Duodenal mucosa (tissue), 2 donors: ENCODE data around the gene POLR1H.

Source experiments
- H3K27ac ChIP-seq: one replicate; pipeline ENCODE4 v1.7.0; 2013; ENCODE audit warnings: low read depth, low read length
- H3K27me3 ChIP-seq, 2 donors: one replicate each; pipeline ENCODE4 v1.7.0; 2013; ENCODE audit warnings: low read length in 2 of 2, control low read depth in 1 of 2; ENCODE audit not compliant: insufficient read depth in 2 of 2, control insufficient read depth in 1 of 2
- H3K36me3 ChIP-seq, 2 donors: one replicate each; pipeline ENCODE4 v1.7.0; 2013; ENCODE audit warnings: low read length in 2 of 2, control low read depth in 1 of 2; ENCODE audit not compliant: insufficient read depth in 2 of 2, control insufficient read depth in 1 of 2
- H3K4me1 ChIP-seq, 2 donors: one replicate each; pipeline ENCODE4 v1.7.0; 2013; ENCODE audit warnings: low read length in 2 of 2, control low read depth in 1 of 2; ENCODE audit not compliant: insufficient read depth in 2 of 2, control insufficient read depth in 1 of 2
- H3K4me3 ChIP-seq, 2 donors: one replicate each; pipeline ENCODE4 v1.7.0; 2013; ENCODE audit warnings: low read length in 2 of 2, low read depth in 1 of 2
- H3K9ac ChIP-seq, 2 donors: one replicate each; pipeline ENCODE4 v1.7.0; 2013; ENCODE audit warnings: low read length in 2 of 2, low read depth in 1 of 2
- H3K9me3 ChIP-seq, 2 donors: one replicate each; pipeline ENCODE4 v1.7.0; 2013; ENCODE audit warnings: low read length in 2 of 2, control low read depth in 1 of 2; ENCODE audit not compliant: control insufficient read depth in 1 of 2

POLR1H gene

DNA sequence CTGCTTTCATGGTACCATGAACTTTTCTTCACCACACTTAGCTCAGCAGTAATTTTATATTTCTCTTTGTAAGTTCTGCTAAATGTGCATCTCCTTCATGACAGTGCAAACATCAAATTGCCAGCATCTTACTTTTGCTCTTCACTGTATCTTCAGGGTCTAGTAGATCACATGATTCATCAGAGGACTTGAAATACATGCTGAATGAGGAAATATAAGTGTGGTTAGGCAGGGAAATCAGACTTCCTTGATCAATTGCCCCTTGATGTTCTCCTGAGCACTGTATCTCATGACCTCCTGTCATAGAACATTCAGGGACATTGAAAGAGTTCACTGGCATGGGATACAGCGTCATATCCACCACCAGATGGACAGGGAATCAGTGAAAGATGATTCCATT is 25.3 kb upstream of the POLR1H start:
- H3K36me3 ChIP-seq = peaks cover 0 to 3% of the 10 kb centered on the region in 2 donors
- no peak overlapping the region for H3K27ac ChIP-seq
- H3K9ac ChIP-seq = no peak overlapping the region
- no peaks in the 10 kb centered on the region for H3K4me1 ChIP-seq
- no peaks in the 10 kb centered on the region for H3K9me3 ChIP-seq
- H3K27me3 ChIP-seq = no peaks in the 10 kb centered on the region
- H3K4me3 ChIP-seq = no peak overlapping the region

DNA sequence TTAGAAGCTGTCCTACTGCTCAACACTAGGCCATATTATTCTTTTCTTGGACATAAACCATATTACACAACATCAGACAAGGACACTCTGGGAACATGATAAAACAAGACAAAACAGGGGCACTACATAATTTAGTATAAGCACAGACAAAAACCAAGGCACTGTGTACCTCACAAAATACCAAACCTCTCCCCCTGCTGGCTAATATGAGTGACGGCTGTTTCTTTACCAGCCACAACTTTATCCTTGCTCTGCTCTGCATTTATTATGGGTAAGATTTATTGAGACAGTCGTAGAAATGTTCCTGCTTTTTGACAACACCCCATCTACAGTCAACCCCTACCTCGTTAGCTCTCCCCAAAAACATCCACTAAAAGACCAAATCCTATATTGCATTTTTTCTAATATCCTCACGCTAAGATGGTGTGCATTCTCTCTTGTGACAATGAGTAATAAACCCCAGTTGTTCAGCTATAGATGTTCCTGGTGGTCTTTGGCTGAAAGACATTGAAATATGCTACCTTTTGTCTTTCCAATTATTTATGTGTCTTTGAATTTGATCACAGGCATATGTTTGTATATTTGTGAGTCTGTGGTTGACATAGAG is 23.8 kb upstream of the POLR1H start:
- H3K27ac ChIP-seq = no peak overlapping the region

DNA sequence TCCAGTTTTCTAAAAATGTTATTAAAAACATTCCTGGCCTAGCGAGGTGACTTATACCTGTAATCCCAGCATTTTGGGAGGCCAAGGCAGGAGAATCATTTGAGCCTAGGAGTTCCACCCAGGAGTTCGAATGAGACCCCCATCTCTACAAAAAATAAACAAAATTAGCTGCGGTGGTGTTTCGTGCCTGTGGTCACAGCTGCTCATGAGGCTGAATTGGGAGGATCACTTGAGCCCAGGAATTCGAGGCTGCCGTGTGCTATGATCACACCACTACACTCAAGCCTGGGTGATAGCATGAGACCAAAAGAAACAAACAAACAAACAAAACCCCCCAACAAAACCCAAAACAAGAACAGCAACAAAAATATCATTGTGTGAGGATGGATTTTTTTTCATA is 19.8 kb upstream of the POLR1H start:
- Histone ChIP-seq H3K36me3 (no peaks in the 10 kb centered on the region), H3K4me3 (no peak overlapping the region)

More for the DNA sequence above, 23.8 kb upstream of the POLR1H start:
- no peaks in the 10 kb centered on the region for H3K27me3 ChIP-seq
- H3K36me3 ChIP-seq = peaks cover 0 to 3% of the 10 kb centered on the region in 2 donors
- H3K9me3 ChIP-seq = no peaks in the 10 kb centered on the region
- no peak overlapping the region for H3K4me3 ChIP-seq
- H3K9ac ChIP-seq = no peak overlapping the region
- H3K4me1 ChIP-seq = no peaks in the 10 kb centered on the region

DNA sequence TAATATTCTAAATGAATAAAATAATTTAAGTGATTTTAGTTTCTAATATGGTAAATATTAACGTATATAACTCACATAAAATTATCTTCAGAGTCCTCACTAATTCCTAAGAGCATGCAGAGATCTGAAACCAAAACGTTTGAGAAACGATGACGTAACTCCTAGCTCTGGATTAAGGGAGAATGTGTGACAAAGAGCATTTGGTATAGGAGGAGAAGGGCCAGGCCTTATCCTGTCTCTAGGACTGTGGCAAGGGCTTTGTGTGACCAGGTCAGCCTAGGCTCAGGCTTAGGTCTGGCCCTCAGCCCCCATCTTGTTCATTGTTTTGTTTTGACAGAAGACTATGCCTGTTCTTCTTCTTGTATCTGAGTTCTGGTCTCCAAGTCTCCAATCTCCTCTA is 19.2 kb upstream of the POLR1H start:
- Histone ChIP-seq H3K9ac (no peak overlapping the region), H3K9me3 (no peaks in the 10 kb centered on the region), H3K4me1 (no peaks in the 10 kb centered on the region), H3K36me3 (no peaks in the 10 kb centered on the region), H3K27me3 (no peaks in the 10 kb centered on the region), H3K4me3 (no peak overlapping the region), H3K27ac (no peak overlapping the region)

More for the DNA sequence above, 19.8 kb upstream of the POLR1H start:
- no peaks in the 10 kb centered on the region for H3K9me3 ChIP-seq
- H3K27ac ChIP-seq = no peak overlapping the region
- H3K9ac ChIP-seq = no peak overlapping the region
- H3K27me3 ChIP-seq = no peaks in the 10 kb centered on the region
- H3K4me1 ChIP-seq = no peaks in the 10 kb centered on the region

DNA sequence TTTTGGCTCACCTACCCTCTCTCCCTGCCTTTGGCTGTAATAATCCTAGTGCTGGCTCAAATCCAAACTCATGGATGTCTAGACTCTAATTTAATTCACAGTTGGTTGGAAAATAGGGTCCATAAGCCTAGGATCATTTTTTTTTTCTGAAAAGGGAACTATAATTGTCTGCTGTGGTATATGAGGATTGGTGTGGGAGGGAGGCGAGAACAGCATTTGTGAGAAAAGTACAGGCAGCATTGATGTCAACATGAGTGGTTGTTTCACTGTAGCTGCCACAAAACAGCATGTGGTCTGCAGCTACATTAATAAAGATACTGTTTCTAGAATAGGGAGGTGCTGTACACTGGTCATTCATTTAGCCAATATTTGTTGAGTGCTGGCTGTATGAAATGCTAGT is 18.6 kb upstream of the POLR1H start:
- H3K4me1 ChIP-seq = no peaks in the 10 kb centered on the region

DNA sequence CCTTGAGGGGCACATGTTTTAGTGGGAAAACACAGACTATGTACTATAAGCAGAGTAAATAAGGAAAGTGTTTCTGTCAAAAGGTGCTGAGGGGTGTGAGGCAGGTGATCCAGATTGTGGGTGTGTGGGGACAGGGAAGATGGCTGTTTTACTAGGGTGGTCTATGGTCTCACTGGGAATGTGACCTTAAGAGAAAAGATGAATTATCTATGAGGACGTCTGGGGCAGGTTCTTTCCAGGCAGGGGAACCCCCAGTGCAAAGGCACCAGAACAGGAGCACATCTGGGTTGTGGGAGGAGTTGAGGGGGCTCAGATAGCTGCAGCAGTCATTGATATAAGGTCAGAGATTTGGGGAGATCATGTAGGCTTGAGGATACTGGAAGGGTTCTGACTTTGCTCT is 18.2 kb upstream of the POLR1H start:
- Histone ChIP-seq H3K4me1 (no peaks in the 10 kb centered on the region), H3K9me3 (no peaks in the 10 kb centered on the region), H3K9ac (no peak overlapping the region), H3K36me3 (no peaks in the 10 kb centered on the region), H3K27me3 (no peaks in the 10 kb centered on the region), H3K27ac (no peak overlapping the region), H3K4me3 (no peak overlapping the region)

More for the DNA sequence above, 18.6 kb upstream of the POLR1H start:
- Histone ChIP-seq H3K9ac (no peak overlapping the region), H3K9me3 (no peaks in the 10 kb centered on the region), H3K4me3 (no peak overlapping the region), H3K27ac (no peak overlapping the region), H3K36me3 (no peaks in the 10 kb centered on the region), H3K27me3 (no peaks in the 10 kb centered on the region)

DNA sequence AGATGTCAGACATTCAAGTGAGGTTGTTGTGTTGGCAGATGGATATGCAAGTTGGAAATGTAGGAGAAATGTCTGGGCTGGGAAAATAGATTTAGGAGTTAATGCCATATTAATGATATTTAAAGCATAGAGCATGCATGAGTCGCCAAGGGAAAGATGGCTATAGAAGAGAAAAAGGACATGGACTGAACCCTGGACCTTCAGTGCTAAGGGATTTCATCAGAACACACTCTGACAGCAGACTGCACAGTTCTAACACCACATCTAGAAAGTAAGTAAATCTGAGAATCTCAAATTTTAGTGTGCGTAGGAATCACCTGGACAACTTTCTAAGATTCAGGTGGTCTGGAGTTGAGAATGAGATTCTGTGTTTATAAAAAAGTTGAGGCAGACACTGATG is 17.3 kb upstream of the POLR1H start:
- H3K27me3 ChIP-seq = no peaks in the 10 kb centered on the region
- no peaks in the 10 kb centered on the region for H3K9me3 ChIP-seq

DNA sequence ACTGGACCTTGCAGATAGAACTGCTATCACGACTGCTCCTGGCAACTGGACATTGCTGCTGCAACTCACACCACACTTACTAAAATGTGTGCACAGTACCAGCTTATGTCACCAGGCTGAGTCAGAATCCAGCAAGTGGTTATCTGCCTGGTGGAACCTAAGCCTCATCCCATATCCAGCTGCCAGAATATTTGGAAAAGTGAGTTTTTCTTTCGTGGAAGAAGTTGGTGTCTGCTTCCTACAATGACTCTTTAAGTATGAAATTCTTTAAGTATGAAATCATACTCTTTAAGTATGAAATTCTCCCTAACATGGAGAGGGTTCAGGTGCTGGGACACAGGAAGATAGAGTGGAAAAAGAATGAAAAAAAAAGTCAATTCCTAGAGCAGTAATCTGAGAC is 16.4 kb upstream of the POLR1H start:
- Histone ChIP-seq H3K4me1 (no peaks in the 10 kb centered on the region), H3K27ac (no peak overlapping the region), H3K4me3 (no peak overlapping the region), H3K27me3 (no peaks in the 10 kb centered on the region), H3K9me3 (no peaks in the 10 kb centered on the region), H3K9ac (no peak overlapping the region), H3K36me3 (no peaks in the 10 kb centered on the region)

More for the DNA sequence above, 17.3 kb upstream of the POLR1H start:
- no peaks in the 10 kb centered on the region for H3K36me3 ChIP-seq
- H3K4me3 ChIP-seq = no peak overlapping the region
- no peak overlapping the region for H3K9ac ChIP-seq
- no peak overlapping the region for H3K27ac ChIP-seq
- no peaks in the 10 kb centered on the region for H3K4me1 ChIP-seq

DNA sequence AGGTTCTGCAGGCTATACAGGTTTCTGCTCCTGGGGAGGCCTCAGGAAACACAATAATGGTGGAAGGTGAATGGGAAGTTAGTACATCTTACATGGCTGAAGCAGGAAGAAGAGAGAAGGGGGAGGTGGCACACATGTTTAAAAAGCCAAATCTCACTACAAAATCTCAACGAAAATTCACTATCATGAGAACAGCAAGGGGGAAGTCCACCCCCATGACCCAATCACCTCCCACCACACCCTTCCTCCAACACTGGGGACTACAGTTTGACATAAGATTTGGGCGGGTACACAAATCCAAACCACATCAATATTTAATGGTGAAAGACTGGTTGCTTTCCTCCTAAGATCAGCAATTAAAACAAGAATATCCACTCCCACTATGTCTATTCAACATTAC is 13.8 kb upstream of the POLR1H start:
- Histone ChIP-seq H3K4me1 (no peaks in the 10 kb centered on the region), H3K27me3 (no peaks in the 10 kb centered on the region), H3K9me3 (no peaks in the 10 kb centered on the region), H3K27ac (no peak overlapping the region), H3K36me3 (no peaks in the 10 kb centered on the region), H3K4me3 (no peak overlapping the region), H3K9ac (no peak overlapping the region)

DNA sequence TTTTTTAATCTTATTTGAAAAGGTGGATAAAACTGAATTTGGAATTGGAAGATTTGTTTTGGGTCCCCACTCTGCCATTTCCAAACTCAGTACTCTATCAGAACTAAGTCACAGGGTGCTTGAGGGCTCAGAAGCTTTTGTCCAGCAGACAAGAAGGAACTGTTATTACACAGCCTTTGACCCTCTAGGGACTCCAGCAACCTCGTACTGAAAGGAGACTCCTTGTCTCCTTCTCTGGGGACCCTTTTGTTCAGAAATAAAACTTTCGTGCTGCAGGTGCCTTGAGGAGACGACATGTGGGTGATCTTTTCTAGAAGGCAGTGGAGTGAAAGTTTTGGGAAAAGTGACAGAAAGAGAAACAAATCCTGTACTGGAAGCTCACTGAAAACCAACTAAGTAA is 7.4 kb upstream of the POLR1H start:
- Histone ChIP-seq H3K4me3 (no peak overlapping the region), H3K27ac (no peak overlapping the region), H3K36me3 (peaks cover 0 to 10% of the 10 kb centered on the region in 2 donors), H3K9me3 (no peaks in the 10 kb centered on the region), H3K9ac (no peak overlapping the region), H3K27me3 (no peaks in the 10 kb centered on the region), H3K4me1 (no peaks in the 10 kb centered on the region)

DNA sequence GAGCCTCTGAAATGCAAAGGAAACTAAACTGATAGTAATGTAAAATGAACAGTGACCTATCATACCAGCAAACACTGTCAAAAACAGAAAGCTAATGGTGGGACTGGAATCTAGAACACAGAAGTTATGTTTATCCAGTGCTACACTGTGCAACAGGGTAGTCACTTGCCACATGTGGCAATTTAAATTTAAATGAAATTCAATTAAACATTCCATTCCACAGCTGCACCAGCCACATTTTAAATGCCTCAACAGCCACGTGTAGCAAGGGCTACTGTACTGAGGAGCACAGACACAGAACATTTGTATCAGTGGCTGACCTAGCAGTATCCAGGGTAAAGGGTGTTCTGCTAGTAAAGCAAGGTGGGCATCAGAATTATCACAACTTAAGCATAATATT is 5.6 kb upstream of the POLR1H start:
- no peak overlapping the region for H3K4me3 ChIP-seq
- H3K27me3 ChIP-seq = no peaks in the 10 kb centered on the region
- H3K27ac ChIP-seq = no peak overlapping the region
- H3K36me3 ChIP-seq = peaks cover 0 to 10% of the 10 kb centered on the region in 2 donors
- no peak overlapping the region for H3K9ac ChIP-seq
- H3K9me3 ChIP-seq = no peaks in the 10 kb centered on the region
- H3K4me1 ChIP-seq = peaks cover 9 to 10% of the 10 kb centered on the region in 2 donors
